A204.1 (cell line): Measurements from ENCODE around the gene ZFAND6.
A peak's percentile ranks its signal among the peaks of the same experiment; 100 is the strongest.
"Not testable (repeated sequence)": the region's sequence is repeated elsewhere in the genome, so short reads cannot be mapped to it uniquely, and the experiment has no call there.

Source experiments
- FAIRE-seq: peaks from 2 replicates; lab custom pipeline; 2012; peaks lifted over from hg19 to GRCh38; lab: Jason Lieb, UNC

ZFAND6 gene

DNA sequence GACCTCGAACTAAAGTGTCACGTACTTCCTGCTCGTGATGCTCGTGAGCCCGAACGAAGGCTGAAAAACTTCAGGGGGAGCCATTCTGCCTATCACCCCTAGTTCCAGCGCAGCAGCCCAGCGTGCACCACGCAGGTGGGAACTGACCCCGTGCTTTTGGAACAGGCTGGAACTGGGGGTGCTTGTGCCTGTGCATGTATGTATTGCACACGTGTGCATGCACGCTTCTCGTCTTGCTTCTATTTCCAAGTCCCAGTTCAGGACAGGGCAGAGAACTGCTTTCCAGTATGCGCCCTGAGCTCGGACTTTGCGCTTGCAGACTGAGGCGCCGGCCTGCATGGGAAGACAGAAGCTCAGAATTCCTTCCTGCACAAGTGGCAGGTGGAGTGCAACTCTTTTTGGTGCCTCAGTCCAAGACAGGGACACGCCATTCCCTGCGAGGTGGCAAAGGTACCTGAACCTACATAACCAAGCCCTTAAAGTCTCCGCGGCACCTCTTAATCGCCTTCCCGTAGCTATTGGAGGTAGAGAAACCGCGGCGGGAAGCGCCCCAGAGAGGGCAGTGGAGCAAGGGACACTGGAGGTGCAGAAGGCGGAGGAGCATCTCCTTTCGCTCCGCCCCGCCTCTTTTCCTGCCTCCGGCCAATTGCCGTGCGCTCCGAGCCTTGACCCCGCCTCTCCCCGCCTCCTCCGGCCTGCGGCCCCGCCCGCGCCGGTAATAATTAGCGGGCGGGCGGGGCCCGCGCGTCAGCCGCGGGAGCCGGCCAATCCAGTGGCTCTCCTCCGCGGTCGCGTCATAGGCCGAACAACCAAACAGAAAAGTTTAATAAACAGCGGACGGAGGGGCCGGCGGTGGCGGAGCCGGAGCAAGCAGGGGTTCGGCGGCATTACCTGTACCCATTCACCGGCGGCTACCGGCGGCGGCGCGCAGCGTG, at the start of gene ZFAND6:
TSS of gene ZFAND6 (plus strand) at position 826 of the 935 bp plus-strand sequence. CDS start 60,669 bp downstream, outside the sequence.
- peak; percentile 91 for FAIRE-seq

DNA sequence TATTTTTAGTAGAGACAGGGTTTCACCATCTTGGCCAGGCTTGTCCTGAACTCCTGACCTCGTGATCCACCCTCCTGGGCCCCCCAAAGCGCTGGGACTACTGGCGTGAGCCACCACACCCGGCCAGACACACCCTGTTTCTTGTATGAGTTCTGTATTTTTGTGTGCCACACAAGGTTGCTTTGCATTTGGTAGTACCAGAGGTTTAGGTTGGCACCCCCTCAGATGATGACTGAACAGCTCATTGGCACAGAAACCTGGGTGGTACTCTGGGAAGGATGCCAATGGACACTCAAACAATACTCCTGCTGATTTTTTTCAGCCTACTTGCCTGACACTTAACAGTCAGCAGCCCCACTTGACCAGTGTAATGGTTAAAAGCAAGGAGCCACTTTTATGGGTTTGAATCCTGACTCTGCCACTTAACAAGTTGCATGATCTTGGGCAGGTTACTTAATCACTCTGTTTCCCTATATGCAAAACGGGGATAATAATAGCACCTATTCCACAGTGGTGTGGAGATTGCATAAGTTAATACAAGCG, 49.3 kb upstream of the ZFAND6 start:
- no peak for FAIRE-seq

DNA sequence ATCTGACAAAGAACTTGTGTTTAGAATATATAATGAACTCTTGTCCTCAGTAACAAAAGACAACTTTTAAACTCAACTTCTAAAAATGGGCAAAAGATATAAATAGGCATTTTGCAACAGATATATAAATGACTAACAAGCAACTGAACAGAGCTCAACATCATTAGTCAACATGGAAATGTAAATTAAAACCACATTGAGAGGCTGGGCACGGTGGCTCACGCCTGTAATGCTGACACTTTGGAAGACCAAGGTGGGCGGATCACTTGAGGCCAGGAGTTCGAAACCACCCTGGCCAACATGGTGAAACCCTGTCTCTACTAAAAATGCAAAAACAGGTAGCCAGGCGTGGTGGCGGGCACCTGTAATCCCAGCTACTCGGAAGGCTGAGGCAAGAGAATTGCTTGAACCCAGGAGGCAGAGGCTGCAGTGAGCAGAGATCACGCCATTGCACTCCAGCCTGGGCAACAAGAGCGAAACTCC, 48.4 kb upstream of the ZFAND6 start:
- FAIRE-seq = not testable (repeated sequence)

DNA sequence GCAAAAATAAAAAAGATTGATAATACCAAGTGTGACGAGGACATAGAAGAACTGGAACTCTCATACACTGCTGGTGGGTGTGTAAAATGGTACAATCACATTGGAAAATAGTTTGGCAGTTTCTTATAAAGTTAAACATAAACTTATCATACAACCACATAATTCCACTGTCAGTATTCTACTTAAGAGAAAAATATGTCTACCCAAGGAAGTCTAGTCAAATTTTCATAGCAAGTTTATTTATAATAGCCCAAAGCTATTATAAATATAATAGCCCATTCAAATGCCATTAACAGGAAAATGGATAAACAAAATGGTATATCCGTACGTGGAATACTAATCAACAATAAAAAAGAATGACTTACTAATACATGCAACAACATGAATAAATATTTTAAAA, 47.9 kb upstream of the ZFAND6 start:
- no peak for FAIRE-seq

DNA sequence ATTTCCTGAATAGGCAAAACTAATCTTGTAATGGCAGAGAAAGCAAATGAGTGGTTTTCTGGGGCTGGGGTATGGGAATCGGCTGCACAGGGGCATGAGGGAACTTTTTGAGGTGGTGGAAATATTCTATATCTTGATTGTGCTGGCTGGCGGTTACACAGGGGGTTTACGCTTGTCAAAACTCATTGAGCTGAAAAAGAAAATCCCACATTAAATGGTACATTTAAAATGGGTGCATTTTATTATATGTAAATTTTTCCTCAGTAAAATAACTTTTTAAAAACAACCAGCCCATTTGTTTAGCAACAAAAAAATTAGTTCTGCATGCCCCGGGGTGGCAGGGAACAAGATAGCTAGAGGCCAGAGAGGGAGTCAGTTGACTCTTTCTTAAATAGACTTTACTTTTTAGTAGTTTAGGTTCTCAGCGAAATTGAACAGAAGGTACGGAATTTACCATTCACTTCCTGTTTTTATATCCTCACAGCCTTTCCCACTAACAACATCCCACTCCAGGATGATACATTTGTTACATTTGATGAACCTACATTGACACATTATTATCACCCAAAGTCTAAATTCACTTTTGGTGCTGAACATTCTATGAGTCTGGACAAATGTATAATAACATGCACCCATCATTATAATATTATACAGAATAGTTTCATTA, 47.3 kb upstream of the ZFAND6 start:
- no peak for FAIRE-seq

DNA sequence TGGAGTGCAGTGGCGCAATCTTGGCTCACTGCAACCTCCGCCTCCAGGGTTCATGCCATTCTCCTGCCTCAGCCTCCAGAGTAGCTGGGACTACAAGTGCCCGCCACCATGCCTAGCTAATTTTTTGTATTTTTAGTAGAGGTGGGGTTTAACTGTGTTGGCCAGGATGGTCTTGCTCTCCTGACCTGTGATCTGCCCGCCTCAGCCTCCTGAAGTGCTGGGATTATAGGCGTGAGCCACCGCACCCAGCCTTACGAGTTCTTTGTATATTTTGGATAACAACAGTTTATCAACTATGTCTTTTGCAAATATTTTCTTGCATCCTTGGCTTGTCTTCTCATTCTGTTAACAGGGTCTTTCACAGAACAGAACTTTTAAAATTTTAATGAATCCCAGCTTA, 45.3 kb upstream of the ZFAND6 start:
- FAIRE-seq = not testable (repeated sequence)

DNA sequence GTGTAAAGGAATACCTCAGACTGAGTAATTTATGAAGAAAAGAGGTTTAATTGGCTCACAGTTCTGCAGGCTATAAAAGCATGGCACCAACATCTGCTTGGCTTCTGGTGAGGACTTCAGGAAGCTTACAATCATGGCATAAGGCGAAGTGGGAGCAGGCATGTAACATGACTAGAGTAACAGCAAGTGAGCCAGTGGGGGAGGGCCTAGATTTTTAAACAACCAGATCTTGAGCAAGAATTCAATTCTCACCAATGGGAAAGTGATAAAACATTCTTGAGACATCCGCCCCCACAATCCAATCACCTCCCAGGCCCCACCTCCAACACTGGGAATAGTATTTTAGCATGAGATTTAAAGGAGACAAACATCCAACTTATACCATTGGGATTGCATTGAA, 44.3 kb upstream of the ZFAND6 start:
- FAIRE-seq = no peak

DNA sequence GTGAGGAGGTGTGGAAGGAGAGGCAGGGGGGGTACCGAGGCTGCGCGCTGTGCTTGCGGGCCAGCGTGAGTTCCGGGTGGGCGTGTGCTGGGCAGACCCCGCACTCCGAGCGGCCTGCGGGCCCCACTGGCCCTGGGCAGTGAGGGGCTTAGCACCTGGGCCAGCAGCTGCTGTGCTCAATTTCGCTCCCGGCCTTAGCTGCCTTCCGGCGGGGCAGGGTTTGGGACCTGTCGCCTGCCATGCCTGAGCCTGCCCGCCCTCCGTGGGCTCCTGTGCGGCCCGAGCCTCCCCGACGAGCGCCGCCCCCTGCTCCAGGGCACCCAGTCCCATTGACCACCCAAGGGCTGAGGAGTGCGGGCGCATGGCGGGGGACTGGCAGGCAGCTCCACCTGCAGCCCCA, 43.0 kb upstream of the ZFAND6 start:
- not testable (repeated sequence) for FAIRE-seq

DNA sequence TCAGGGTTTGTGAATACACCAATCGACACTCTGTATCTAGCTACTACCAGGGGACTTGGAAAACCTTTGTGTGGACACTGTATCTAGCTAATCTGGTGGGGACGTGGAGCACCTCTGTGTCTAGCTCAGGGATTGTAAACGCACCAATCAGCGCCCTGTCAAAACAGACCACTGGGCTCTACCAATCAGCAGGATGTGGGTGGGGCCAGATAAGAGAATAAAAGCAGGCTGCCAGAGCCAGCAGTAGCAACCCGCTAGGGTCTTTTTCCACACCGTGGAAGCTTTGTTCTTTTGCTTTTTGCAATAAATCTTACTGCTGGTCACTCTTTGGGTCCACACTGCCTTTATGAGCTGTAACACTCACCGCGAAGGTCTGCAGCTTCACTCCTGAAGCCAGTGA, 42.3 kb upstream of the ZFAND6 start:
- FAIRE-seq = not testable (repeated sequence)

DNA sequence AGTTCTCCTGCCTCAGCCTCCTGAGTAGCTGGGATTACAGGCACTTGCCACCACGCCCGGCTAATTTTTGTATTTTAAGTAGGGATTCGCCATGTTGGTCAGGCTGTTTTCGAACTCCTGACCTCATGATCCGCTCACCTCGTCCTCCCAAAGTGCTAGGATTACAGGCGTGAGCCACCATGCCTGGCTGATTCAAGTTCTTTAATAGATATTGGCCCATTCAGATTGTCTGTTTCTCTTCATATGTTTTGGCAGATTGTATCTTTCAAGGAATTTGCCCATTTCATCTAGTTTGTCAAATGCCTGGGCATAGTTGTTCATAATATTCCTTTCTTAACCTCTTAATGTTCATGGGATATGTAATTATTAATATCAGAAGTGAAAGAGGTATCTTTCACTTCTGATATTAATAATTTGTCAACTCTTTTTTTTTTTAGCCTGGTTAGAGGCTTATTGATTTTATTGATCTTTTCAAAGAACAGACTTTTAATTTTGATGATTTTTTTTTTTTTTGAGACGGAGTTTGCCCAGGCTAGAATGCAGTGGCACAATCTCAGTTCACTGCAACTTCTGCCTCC, 40.2 kb upstream of the ZFAND6 start:
- no peak for FAIRE-seq

DNA sequence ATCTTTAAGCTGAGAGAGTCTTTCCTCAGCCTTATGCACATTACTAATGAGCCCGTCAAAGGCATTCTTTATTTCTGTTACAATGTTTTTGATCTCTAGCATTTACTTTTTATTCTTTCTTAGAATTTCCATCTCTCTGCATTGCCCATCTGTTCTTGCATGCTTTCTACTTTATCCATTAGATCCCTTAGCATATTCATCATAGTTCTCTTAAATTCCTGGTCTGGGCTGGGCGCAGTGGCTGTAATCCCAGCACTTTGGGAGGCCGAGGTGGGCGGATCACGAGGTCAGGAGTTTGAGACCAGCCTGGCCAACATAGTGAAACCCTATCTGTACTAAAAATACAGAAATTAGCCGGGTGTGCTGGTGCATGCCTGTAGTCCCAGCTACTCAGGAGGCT, 39.3 kb upstream of the ZFAND6 start:
- FAIRE-seq = not testable (repeated sequence)

DNA sequence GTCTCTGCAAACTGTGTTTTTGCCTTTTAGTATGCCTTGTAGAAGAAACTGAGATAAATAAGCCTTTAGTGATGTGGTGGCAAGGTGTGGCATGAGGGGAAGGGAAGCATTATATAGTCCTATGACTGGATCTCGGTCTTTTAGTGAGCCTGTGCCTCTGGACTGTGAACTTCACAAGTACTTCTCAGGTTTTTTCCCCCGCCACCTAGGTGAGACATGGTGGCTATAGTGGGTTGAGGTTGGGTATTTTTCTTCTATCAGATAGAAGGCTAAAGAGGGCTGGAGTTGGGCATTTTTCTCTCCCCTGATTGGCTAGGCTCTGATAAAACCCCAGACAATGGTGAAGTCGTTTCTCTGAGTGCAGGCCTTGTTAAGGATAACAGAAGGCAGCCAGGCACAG, 38.7 kb upstream of the ZFAND6 start:
- FAIRE-seq = no peak

DNA sequence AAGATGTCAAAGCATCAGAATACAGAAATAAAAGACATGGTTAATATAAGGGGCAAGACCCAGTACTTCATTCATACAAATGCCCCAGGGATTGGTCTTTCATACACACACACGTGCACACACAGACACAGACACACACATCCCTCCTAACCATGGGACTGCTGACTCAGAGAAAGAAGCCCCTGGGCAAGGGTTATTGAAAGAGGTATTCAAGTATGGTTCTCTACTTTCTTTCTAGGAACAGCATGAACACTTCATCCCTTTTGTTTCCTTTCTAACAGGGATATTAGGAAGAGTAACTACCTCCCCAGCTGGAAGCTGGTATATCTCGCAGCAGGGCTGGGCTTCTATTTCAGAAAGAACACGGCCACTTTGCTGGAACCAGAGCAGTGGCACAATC, 33.2 kb upstream of the ZFAND6 start:
- no peak for FAIRE-seq

DNA sequence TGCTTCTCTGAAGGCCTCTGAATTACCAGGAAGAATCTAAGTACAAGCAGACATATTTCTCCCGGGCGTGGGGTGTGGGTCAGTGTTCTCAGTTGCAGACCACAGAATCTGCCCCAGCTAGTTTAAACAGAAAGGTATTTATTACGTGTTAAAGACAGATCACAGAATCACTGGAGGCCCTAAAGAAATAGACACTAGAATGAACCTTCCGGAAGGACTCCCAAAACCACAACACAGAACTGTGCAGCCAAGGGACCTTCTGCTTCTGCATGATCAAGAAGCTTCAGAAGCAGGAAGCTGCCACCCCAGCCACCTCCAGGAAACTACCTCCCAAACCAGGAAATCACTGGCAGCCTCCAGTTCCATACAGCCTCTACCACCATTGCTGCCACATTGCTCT, 32.7 kb upstream of the ZFAND6 start:
- no peak for FAIRE-seq

DNA sequence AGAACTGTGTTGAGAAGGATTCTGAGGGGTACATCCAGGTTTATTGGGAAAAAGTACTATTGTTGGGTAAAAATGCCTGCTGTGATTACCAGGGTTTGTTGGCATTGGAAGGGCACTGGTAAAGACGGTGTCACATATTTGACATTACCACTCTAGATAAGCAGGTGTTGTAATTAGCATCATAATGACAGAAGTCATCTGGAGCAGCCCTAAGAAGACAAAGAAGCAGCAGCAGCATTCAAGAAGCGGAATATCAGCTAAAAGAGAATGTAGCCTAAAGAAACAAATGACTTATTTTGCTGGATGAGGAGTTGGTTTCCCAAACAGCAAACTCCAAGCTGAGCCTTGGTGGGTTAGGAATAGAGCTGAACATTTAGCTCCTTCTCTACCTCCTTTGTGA, 30.5 kb upstream of the ZFAND6 start:
- no peak for FAIRE-seq

DNA sequence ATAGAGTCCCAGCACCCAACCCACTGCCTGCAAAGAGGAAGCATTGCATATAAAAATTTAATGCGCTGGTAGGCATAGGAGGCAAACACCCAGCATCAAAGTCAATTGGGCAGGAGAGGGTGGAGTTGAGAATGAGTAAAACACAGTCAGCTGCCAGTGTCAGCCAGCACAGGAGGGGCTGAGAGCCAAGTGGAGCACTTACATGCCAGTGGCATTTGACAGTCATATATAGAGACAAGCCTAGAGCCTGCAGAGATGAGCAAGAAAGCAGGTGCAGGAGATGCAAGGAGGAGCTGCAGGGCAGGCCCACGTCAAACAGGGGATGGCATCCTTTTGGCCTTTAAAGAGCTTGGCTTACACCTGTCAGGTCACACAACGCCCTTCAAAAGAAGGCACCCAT, 27.6 kb upstream of the ZFAND6 start:
- FAIRE-seq = no peak

DNA sequence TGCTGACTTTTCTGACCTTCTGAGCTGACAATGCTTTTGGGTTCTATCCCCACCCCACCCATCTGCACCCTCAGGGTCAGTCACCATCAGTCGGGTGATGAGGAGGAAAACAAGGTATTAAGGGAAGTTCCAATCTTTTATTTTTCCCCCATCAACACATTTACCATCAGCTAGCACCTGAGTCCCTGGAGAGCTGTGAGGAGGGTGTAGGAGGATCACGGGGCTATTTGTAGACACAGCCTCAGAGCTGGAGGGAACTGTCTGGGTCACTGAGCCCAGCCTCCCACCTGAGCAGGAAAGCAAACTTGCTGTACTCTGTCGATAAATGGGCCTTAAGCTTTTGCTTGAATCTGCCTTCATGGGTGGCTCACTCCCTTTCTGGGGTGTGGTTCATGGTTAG, 24.8 kb upstream of the ZFAND6 start:
- FAIRE-seq = no peak

DNA sequence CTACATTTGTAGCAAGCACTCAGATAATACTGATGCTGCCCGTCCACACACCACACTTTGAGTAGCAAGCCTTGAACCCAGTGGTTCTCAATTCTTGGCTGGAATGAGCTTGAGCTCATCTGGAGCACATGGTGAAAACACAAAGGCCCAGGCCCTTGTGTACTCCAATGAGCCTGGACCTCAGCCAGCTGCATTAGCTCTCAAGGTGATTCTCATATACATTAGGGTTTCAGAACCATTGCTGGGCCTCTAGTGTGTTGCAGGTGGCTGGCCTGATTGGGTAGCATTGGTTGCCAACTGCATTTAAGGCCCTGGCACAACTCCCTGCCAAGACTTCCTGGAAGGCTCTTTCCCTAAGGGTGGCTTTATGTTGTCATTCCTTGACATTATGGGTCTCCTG, 23.4 kb upstream of the ZFAND6 start:
- no peak for FAIRE-seq

DNA sequence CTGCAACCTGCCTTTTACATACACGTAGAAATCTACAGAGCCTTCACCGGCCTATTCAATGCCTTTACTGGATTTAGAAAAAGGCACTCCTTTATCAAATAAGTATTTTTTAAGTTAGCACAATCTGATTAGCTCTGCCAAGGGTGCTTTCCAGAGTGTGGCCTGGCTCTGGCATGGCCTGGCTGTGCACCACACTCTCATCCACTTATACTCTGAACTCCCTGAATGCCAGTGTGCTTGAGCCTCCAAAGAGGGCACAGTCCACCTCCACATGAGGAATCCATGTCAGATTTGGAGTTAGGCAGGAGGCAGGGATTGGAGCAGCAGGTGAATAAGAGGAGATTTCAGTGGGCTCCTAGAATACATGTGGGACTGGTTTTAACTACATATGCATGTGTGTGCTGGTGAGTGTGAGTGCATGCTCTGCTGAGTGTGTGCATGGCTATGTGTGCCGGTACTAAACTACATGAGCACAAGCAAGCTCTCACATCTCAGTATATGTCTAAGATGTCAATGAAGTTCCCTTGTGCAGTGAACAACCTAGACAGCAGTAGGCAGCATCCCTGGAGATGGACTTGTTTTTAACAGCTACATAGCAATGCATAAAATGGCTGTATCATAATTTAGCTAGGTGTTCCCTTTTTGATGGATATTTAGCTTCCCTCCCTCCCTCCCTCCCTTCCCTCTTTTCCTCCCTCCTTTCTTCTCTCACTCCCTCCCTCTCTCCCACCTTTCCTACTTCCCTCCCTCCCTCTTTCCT, 17.8 kb upstream of the ZFAND6 start:
- no peak for FAIRE-seq

DNA sequence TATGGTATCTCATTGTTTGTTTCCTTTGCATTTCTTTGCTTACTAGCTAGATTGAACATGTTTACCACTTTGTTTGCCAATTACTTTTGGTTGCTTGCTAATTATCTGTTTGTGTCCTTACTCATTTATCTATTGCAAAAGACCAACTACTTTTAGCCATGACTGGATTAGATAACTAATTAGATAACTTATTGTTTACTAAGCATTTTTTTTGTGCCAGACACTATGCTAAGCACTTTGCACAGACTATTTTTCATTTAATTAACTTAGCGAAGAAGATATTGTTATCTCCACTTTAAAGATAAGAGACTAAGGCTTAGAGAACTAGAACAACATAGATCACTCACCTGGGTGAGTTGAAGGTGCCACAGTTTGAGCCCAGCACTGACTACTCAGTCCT, 16.9 kb upstream of the ZFAND6 start:
- no peak for FAIRE-seq

DNA sequence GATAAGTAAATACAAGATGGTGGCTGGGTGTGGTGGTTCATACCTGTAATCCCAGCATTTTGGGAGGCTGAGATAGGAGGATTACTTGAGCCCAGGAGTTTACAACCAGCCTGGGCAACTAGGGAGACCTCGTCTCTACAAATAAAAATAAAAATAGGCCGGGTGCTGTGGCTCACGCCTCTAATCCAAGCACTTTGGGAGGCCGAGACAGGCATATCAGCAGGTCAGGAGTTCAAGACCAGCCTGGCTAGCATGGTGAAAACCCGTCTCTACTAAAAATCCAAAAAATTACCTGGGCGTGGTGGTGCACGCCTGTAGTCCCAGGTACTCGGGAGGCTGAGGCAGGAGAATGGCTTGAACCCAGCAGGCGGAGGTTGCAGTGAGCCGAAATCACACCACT, 14.3 kb upstream of the ZFAND6 start:
- FAIRE-seq = not testable (repeated sequence)

DNA sequence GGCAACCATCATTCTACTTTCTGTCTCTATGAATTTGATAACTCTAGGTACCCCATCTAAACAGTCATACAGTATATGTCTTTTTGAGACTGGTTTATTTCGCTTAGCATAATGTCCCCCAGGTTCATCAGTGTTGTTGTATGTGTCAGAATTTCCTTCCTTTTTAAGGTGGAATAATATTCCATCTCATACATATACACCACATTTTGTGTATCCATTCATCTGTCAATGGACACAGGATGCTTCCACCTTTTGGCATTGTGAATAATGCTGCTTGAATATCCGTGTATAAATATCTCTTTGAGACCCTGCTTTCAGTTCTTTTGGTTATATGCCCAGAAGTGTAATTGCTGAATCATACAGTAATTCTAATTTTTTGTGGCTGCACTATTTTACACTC, 10.4 kb upstream of the ZFAND6 start:
- no peak for FAIRE-seq
